ENCODE data around the gene DAP3. TPM values are rescaled to one million over a fixed set of nuclear protein-coding genes. Genes with fewer than 3 reads are reported as not detected.
"Not testable (repeated sequence)": the region's sequence is repeated elsewhere in the genome, so short reads cannot be mapped to it uniquely, and the experiment has no call there.

Gene DAP3
- total RNA-seq, 2 experiments from 2014 or later: 105 to 106 TPM

DNA sequence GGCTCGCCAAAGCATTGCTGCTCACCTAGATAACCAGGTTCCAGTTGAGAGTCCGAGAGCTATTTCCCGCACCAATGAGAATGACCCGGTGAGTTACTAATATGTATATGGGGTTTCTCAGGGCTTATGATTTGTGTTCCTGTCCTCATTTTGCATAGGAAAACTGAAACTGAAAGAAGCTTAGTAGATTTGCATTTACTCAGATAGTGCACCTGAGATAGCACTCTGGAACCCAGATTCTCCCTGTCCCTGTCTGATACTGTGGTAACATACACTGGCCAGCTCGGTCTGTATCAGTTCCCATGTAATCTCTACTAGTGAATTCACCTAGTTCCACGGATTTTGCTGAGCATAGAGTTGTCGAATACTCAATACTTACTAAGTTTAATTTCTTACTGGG, 28.1 kb downstream of the DAP3 start:
- H3K27me3 ChIP-seq (ENCODE audit: control insufficient read depth in 1 of 2, insufficient read depth in 2 of 2, low read length in 2 of 2): no peaks in the 10 kb centered on the region
- CTCF ChIA-PET: no interaction called here
- H3K27ac ChIP-seq (ENCODE audit: low read depth in 1 of 2, low read length in 2 of 2): no peak overlapping the region
- H3K36me3 ChIP-seq (ENCODE audit: insufficient read depth, low read length): peaks cover 50% of the 10 kb centered on the region
- no peak for ATAC-seq (ENCODE audit: poor library complexity)
- peaks cover 10% of the 10 kb centered on the region for H3K4me1 Mint-ChIP-seq (ENCODE audit: low read depth)
- H3K27ac Mint-ChIP-seq: no peak overlapping the region
- H3K4me3 ChIP-seq (ENCODE audit: low read length): no peak overlapping the region
- DNase-seq: no peak
- POLR2A ChIA-PET: no interaction called here
- no peaks in the 10 kb centered on the region for H3K9me3 ChIP-seq (ENCODE audit: control insufficient read depth in 1 of 2, insufficient read depth in 1 of 2, low read length in 2 of 2)
- no peaks in the 10 kb centered on the region for H3K9me3 Mint-ChIP-seq
- TF ChIP-seq CTCF (IDR thresholded peaks at IDR 0.05): no peak
- peaks cover 4% of the 10 kb centered on the region for H3K4me1 ChIP-seq (ENCODE audit: insufficient read depth, low read length)
- intact Hi-C loops (cut with DNase I, micrococcal nuclease): no loop called here
- no peak overlapping the region for H3K4me3 Mint-ChIP-seq
- H3K27me3 Mint-ChIP-seq: no peaks in the 10 kb centered on the region
- peaks cover 67% of the 10 kb centered on the region for H3K36me3 Mint-ChIP-seq (ENCODE audit: low read depth)

DNA sequence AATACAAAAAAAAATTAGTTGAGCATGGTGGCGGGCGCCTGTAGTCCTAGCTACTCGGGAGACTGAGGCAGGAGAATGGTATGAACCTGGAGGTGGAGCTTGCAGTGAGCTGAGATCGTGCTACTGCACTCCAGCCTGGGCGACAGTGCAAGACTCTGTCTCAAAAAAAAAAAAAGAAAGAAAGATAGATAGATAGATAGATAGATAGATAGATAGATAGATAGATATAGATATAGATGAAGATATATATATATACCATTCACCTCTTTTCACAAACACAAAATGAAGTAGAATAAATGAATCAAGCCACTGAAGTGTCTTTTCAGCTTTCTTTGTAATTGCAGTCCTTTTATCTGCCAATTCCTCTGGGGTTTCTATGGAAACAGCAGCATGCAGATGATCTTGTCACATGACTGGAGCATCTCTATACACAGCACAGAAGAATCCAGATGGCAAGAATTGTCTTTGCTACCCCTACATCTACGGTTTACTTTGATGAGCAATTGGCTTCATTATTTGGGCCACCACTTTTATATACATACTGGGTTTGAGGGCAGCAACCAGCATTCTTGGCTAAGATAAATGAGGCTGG, 29.7 kb downstream of the DAP3 start:
- DNase-seq; H3K27ac ChIP-seq (ENCODE audit: low read depth in 1 of 2, low read length in 2 of 2); H3K27ac Mint-ChIP-seq; H3K4me3 ChIP-seq (ENCODE audit: low read length); ATAC-seq (ENCODE audit: poor library complexity); CTCF ChIA-PET; H3K27me3 Mint-ChIP-seq; H3K9me3 Mint-ChIP-seq; H3K4me3 Mint-ChIP-seq; H3K9me3 ChIP-seq (ENCODE audit: control insufficient read depth in 1 of 2, insufficient read depth in 1 of 2, low read length in 2 of 2); H3K4me1 ChIP-seq (ENCODE audit: insufficient read depth, low read length); POLR2A ChIA-PET; H3K27me3 ChIP-seq (ENCODE audit: control insufficient read depth in 1 of 2, insufficient read depth in 2 of 2, low read length in 2 of 2); H3K4me1 Mint-ChIP-seq (ENCODE audit: low read depth); intact Hi-C loops (cut with DNase I, micrococcal nuclease): not testable (repeated sequence)
- peaks cover 56% of the 10 kb centered on the region for H3K36me3 Mint-ChIP-seq (ENCODE audit: low read depth)
- peaks cover 54% of the 10 kb centered on the region for H3K36me3 ChIP-seq (ENCODE audit: insufficient read depth, low read length)

GRCh38 chr1:155719703-155720102, 30.8 kb downstream of the DAP3 start:
- H3K27me3 Mint-ChIP-seq: no peaks in the 10 kb centered on the region
- Histone ChIP-seq H3K9me3 (ENCODE audit: control insufficient read depth in 1 of 2, insufficient read depth in 1 of 2, low read length in 2 of 2) (no peaks in the 10 kb centered on the region), H3K4me3 (ENCODE audit: low read length) (no peak overlapping the region), H3K27me3 (ENCODE audit: control insufficient read depth in 1 of 2, insufficient read depth in 2 of 2, low read length in 2 of 2) (no peaks in the 10 kb centered on the region), H3K27ac (ENCODE audit: low read depth in 1 of 2, low read length in 2 of 2) (no peak overlapping the region), H3K36me3 (ENCODE audit: insufficient read depth, low read length) (peaks cover 49% of the 10 kb centered on the region), H3K4me1 (ENCODE audit: insufficient read depth, low read length) (peaks cover 4% of the 10 kb centered on the region)
- no peaks in the 10 kb centered on the region for H3K9me3 Mint-ChIP-seq
- ChIA-PET CTCF (no interaction called here), POLR2A (no interaction called here)
- no peak for ATAC-seq (ENCODE audit: poor library complexity)
- H3K4me1 Mint-ChIP-seq (ENCODE audit: low read depth): peaks cover 6% of the 10 kb centered on the region
- H3K4me3 Mint-ChIP-seq: no peak overlapping the region
- no peak for DNase-seq
- no peak for TF ChIP-seq CTCF (IDR thresholded peaks at IDR 0.05)
- H3K27ac Mint-ChIP-seq: no peak overlapping the region
- peaks cover 48% of the 10 kb centered on the region for H3K36me3 Mint-ChIP-seq (ENCODE audit: low read depth)
- intact Hi-C loops (cut with DNase I, micrococcal nuclease): no loop called here

DNA sequence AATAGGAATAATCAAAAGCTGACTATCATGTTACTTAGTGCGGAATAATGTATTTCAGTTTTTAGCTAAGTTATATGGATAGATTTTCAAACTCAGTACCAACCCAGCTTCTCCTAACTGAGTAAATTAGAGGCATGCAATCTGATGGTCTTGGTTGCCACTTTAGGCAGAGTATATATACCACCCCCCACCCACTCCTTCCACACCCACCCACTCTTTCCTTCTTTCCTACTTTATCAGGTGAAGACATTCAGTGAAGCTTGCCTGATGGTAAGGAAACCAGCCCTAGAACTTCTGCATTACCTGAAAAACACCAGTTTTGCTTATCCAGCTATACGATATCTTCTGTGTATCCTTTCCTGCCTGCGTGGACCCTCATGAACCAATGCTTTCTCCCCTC, 36.3 kb downstream of the DAP3 start:
- H3K9me3 ChIP-seq (ENCODE audit: control insufficient read depth in 1 of 2, insufficient read depth in 1 of 2, low read length in 2 of 2): no peaks in the 10 kb centered on the region
- Mint-ChIP-seq H3K4me3 (no peak overlapping the region), H3K4me1 (ENCODE audit: low read depth) (no peaks in the 10 kb centered on the region), H3K27ac (no peak overlapping the region), H3K9me3 (no peaks in the 10 kb centered on the region), H3K36me3 (ENCODE audit: low read depth) (peaks cover 47% of the 10 kb centered on the region), H3K27me3 (no peaks in the 10 kb centered on the region)
- ATAC-seq (ENCODE audit: poor library complexity): no peak
- TF ChIP-seq CTCF (IDR thresholded peaks at IDR 0.05): no peak
- no peak overlapping the region for H3K4me3 ChIP-seq (ENCODE audit: low read length)
- H3K27ac ChIP-seq (ENCODE audit: low read depth in 1 of 2, low read length in 2 of 2): no peak overlapping the region
- H3K27me3 ChIP-seq (ENCODE audit: control insufficient read depth in 1 of 2, insufficient read depth in 2 of 2, low read length in 2 of 2): no peaks in the 10 kb centered on the region
- H3K36me3 ChIP-seq (ENCODE audit: insufficient read depth, low read length): peaks cover 45% of the 10 kb centered on the region
- no peak for DNase-seq
- no peaks in the 10 kb centered on the region for H3K4me1 ChIP-seq (ENCODE audit: insufficient read depth, low read length)
- ChIA-PET POLR2A (interaction anchor here (0.6 to 0.8 kb wide), 2 partner anchors 20 to 83 kb away, joined by 3 read pairs; no protein-coding TSS in a partner anchor), CTCF (no interaction called here)
- intact Hi-C loops (cut with DNase I, micrococcal nuclease): no loop called here

Data from CD4-positive, alpha-beta T cell (primary cell).